Measurements from ENCODE around the gene TTBK2.

The TTBK2 gene

DNA sequence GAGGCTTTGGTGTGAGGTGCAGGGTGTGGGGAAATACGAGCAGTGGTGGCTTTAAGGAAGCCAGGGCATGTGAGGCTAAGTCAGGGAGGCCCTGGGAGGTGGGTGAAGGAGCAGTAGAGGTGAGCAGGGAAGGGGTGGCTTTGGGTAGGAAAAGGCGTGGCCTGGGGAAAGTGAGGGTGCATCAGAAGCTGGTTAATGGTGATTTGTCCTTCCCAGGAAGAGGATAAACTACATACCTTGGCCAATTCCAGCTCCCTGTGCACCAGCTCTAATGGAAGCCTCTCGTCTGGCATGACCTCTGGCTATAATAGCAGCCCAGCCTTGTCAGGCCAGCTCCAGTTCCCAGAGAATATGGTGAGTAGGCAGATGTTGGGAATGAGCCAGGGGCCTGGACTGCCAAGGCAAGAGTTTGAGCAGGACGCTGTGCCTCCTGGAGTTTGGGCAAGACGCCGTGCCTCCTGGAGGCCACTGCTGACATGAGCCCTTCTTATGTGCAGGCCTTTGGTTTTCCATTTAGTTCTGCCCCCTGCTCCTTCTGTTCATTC lies 225.0 kb downstream of the TTBK2 start:
- Histone ChIP-seq H3K4me1 (ENCODE audit: low read length) (no peaks in the 10 kb centered on the region), H3K79me2 (ENCODE audit: low read length) (no peaks in the 10 kb centered on the region), H3K4me3 (ENCODE audit: low read length) (no peak overlapping the region), H3K27me3 (ENCODE audit: low read depth, low read length) (no peaks in the 10 kb centered on the region), H3K27ac (ENCODE audit: low read length) (no peak overlapping the region), H3K36me3 (replicated peaks; ENCODE audit: low read depth, low read length) (no peaks in the 10 kb centered on the region), H4K20me1 (ENCODE audit: insufficient read depth, low read length) (no peaks in the 10 kb centered on the region), H3K9ac (ENCODE audit: low read length) (no peak overlapping the region), H3K4me2 (ENCODE audit: low read length) (no peak overlapping the region), H2AFZ (ENCODE audit: low read depth, low read length) (no peak overlapping the region), H3K9me3 (ENCODE audit: insufficient read depth, low read length) (no peaks in the 10 kb centered on the region)
- TF ChIP-seq, protein P1, sequence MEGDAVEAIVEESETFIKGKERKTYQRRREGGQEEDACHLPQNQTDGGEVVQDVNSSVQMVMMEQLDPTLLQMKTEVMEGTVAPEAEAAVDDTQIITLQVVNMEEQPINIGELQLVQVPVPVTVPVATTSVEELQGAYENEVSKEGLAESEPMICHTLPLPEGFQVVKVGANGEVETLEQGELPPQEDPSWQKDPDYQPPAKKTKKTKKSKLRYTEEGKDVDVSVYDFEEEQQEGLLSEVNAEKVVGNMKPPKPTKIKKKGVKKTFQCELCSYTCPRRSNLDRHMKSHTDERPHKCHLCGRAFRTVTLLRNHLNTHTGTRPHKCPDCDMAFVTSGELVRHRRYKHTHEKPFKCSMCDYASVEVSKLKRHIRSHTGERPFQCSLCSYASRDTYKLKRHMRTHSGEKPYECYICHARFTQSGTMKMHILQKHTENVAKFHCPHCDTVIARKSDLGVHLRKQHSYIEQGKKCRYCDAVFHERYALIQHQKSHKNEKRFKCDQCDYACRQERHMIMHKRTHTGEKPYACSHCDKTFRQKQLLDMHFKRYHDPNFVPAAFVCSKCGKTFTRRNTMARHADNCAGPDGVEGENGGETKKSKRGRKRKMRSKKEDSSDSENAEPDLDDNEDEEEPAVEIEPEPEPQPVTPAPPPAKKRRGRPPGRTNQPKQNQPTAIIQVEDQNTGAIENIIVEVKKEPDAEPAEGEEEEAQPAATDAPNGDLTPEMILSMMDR (IDR thresholded peaks at IDR 0.05; ENCODE audit: low read depth, low read length), result no peak
- no peak for TF ChIP-seq EZH2phosphoT487 (IDR thresholded peaks at IDR 0.05; ENCODE audit: low read depth)

DNA sequence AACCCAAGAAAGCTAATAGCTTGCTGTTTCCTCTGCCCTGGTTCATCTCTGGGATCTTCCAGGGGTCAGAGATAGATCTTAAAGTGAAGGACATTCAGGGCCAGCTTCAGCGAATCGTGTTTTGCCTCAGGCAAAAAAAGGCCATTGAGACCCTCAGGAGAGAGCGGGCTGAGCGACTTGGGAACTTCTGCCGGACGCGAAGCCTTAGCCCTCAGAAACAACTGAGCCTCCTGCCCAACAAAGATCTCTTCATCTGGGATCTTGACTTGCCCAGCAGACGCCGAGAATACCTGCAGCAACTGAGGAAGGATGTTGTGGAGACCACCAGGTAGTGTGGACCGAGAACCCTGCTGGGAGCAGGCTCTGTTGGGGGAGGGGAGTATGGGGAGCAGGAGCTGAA lies 226.2 kb downstream of the TTBK2 start:
- no peak overlapping the region for H3K27ac ChIP-seq (ENCODE audit: low read length)
- H3K4me3 ChIP-seq (ENCODE audit: low read length), result no peak overlapping the region
- H3K4me2 ChIP-seq (ENCODE audit: low read length), result no peak overlapping the region
- no peaks in the 10 kb centered on the region for H3K79me2 ChIP-seq (ENCODE audit: low read length)
- no peaks in the 10 kb centered on the region for H3K27me3 ChIP-seq (ENCODE audit: low read depth, low read length)
- H3K9me3 ChIP-seq (ENCODE audit: insufficient read depth, low read length), result no peaks in the 10 kb centered on the region
- no peaks in the 10 kb centered on the region for H3K4me1 ChIP-seq (ENCODE audit: low read length)
- TF ChIP-seq EZH2phosphoT487 (IDR thresholded peaks at IDR 0.05; ENCODE audit: low read depth), result no peak
- TF ChIP-seq, protein P1 (IDR thresholded peaks at IDR 0.05; ENCODE audit: low read depth, low read length), result no peak
- H2AFZ ChIP-seq (ENCODE audit: low read depth, low read length), result no peak overlapping the region
- no peaks in the 10 kb centered on the region for H3K36me3 ChIP-seq (replicated peaks; ENCODE audit: low read depth, low read length)
- H3K9ac ChIP-seq (ENCODE audit: low read length), result no peak overlapping the region
- H4K20me1 ChIP-seq (ENCODE audit: insufficient read depth, low read length), result no peaks in the 10 kb centered on the region

DNA sequence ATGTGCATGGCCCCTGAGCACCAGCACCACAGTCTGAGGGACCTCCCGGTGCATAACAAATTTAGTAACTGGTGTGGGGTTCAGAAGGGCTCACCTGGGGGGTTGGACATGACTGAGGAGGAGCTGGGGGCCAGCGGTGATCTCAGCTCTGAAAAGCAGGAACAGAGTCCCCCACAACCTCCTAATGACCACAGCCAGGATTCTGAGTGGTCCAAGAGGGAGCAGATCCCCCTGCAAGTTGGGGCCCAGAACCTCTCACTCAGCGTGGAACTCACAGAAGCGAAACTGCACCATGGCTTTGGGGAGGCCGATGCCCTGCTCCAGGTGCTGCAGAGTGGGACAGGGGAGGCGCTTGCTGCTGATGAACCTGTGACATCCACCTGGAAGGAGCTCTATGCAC lies 226.6 kb downstream of the TTBK2 start:
- no peaks in the 10 kb centered on the region for H3K4me1 ChIP-seq (ENCODE audit: low read length)
- H3K27me3 ChIP-seq (ENCODE audit: low read depth, low read length), result no peaks in the 10 kb centered on the region
- no peak overlapping the region for H3K4me3 ChIP-seq (ENCODE audit: low read length)
- no peak overlapping the region for H3K9ac ChIP-seq (ENCODE audit: low read length)
- H3K79me2 ChIP-seq (ENCODE audit: low read length), result no peaks in the 10 kb centered on the region
- no peaks in the 10 kb centered on the region for H3K9me3 ChIP-seq (ENCODE audit: insufficient read depth, low read length)
- H2AFZ ChIP-seq (ENCODE audit: low read depth, low read length), result no peak overlapping the region
- no peak overlapping the region for H3K27ac ChIP-seq (ENCODE audit: low read length)
- H3K36me3 ChIP-seq (replicated peaks; ENCODE audit: low read depth, low read length), result no peaks in the 10 kb centered on the region
- H4K20me1 ChIP-seq (ENCODE audit: insufficient read depth, low read length), result no peaks in the 10 kb centered on the region
- no peak overlapping the region for H3K4me2 ChIP-seq (ENCODE audit: low read length)
- TF ChIP-seq, protein P1 (IDR thresholded peaks at IDR 0.05; ENCODE audit: low read depth, low read length), result no peak
- no peak for TF ChIP-seq EZH2phosphoT487 (IDR thresholded peaks at IDR 0.05; ENCODE audit: low read depth)

DNA sequence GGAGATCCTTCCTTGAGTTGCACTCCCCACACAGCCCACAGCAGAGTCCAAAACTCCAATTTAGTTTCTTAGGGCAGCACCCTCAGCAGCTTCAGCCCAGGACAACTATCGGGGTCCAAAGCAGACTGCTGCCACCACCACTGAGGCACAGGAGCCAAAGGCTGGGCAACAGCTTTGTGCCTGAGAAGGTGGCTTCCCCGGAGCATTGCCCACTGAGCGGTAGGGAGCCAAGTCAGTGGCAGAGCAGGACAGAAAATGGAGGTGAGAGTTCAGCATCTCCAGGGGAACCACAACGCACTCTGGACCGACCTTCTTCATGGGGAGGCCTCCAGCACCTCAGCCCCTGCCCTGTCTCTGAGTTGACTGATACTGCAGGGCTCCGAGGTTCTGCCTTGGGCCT lies 227.1 kb downstream of the TTBK2 start:
- Histone ChIP-seq H2AFZ (ENCODE audit: low read depth, low read length) (no peak overlapping the region), H4K20me1 (ENCODE audit: insufficient read depth, low read length) (no peaks in the 10 kb centered on the region), H3K36me3 (replicated peaks; ENCODE audit: low read depth, low read length) (no peaks in the 10 kb centered on the region), H3K4me3 (ENCODE audit: low read length) (no peak overlapping the region), H3K4me1 (ENCODE audit: low read length) (no peaks in the 10 kb centered on the region), H3K79me2 (ENCODE audit: low read length) (no peaks in the 10 kb centered on the region), H3K27ac (ENCODE audit: low read length) (no peak overlapping the region), H3K9ac (ENCODE audit: low read length) (no peak overlapping the region), H3K4me2 (ENCODE audit: low read length) (no peak overlapping the region), H3K27me3 (ENCODE audit: low read depth, low read length) (no peaks in the 10 kb centered on the region), H3K9me3 (ENCODE audit: insufficient read depth, low read length) (no peaks in the 10 kb centered on the region)
- TF ChIP-seq EZH2phosphoT487 (IDR thresholded peaks at IDR 0.05; ENCODE audit: low read depth), result no peak
- TF ChIP-seq, protein P1 (IDR thresholded peaks at IDR 0.05; ENCODE audit: low read depth, low read length), result no peak

Data from OCI-LY3 (cell line).